Left ventricle myocardium inferior (tissue), 1 donor: ENCODE results near the gene ABHD1. TPM values are rescaled to one million over a fixed set of nuclear protein-coding genes. Genes with fewer than 3 reads are reported as not detected.

Experiments used
- DNase-seq: peaks from one replicate; pipeline ENCODE4 v3.0.0-alpha.2; 2020
- H3K27ac ChIP-seq: fragments of 200-600 bp; replicated peaks from 2 replicates; pipeline ENCODE4 v1.8.0; 2021
- H3K27me3 ChIP-seq: fragments of 200-600 bp; 2 replicates; pipeline ENCODE4 v1.8.0; 2021; ENCODE audit warnings: low read depth
- H3K36me3 ChIP-seq: fragments of 200-600 bp; 2 replicates; pipeline ENCODE4 v1.8.0; 2021
- H3K4me1 ChIP-seq: fragments of 200-600 bp; 2 replicates; pipeline ENCODE4 v1.8.0; 2021
- H3K4me3 ChIP-seq: fragments of 200-600 bp; 2 replicates; pipeline ENCODE4 v1.8.0; 2021; ENCODE audit warnings: mild to moderate bottlenecking, moderate library complexity
- H3K9me3 ChIP-seq: fragments of 200-600 bp; replicated peaks from 2 replicates; pipeline ENCODE4 v1.8.0; 2021
- CTCF ChIP-seq: fragments of 200-600 bp; IDR thresholded peaks from 2 replicates; pipeline ENCODE4 v1.8.0; 2021; ENCODE audit warnings: antibody characterized with exemption, mild to moderate bottlenecking, borderline replicate concordance
- intact Hi-C: fragments of 100-400 bp; cut with micrococcal nuclease; formaldehyde crosslinking; loops from one replicate; pipeline ENCODE4 v1.11.0; 2022
- total RNA-seq: library from RNA; stranded (reverse); fragmentation: NEBNext Ultra II Directional; extraction: Animal tissue kit (Norgen Biotek cat#: 25700); gene quantifications from one replicate; pipeline ENCODE4 v1.2.1, GENCODE V29; 2021
- donor health status: DM: no; HTN: yes; CAD: no; lungs with severe emphysema.

Gene ABHD1
- total RNA-seq, 1 donor from 2014 or later = 3.5 TPM

GRCh38 chr2:27179344-27180000 is 55.9 kb downstream of the ABHD1 start:
- no peak for DNase-seq
- Histone ChIP-seq H3K27me3 (peaks cover 45% of the 10 kb centered on the region), H3K4me1 (peaks cover 8% of the 10 kb centered on the region), H3K9me3 (no peaks in the 10 kb centered on the region), H3K36me3 (no peaks in the 10 kb centered on the region), H3K27ac (no peak overlapping the region), H3K4me3 (no peak overlapping the region)
- intact Hi-C loops = no loop called here
- TF ChIP-seq CTCF = no peak

Other genes with a start within 250 kb of the ABHD1 start
- 57.4 TPM for gene MAPRE3, start 153.2 kb upstream of the ABHD1 start, total RNA-seq
- 31.4 TPM for gene TMEM214, start 90.8 kb upstream of the ABHD1 start, total RNA-seq
- 10.0 TPM for gene AGBL5, start 72.1 kb upstream of the ABHD1 start, total RNA-seq
- gene OST4, start 52.2 kb upstream of the ABHD1 start, total RNA-seq = 354 TPM
- 18.4 TPM for gene EMILIN1, start 45.2 kb upstream of the ABHD1 start, total RNA-seq
- gene KHK, start 37.0 kb upstream of the ABHD1 start, total RNA-seq = 2.9 TPM
- 0.80 TPM for gene CGREF1, start 4.7 kb upstream of the ABHD1 start, total RNA-seq
- 54.6 TPM for gene PREB, start 10.8 kb downstream of the ABHD1 start, total RNA-seq
- not detected for gene PRR30, start 15.6 kb downstream of the ABHD1 start, total RNA-seq
- gene TCF23, start 25.2 kb downstream of the ABHD1 start, total RNA-seq = 0.08 TPM
- 121 TPM for gene ATRAID, start 88.2 kb downstream of the ABHD1 start, total RNA-seq
- gene SLC5A6, start 88.5 kb downstream of the ABHD1 start, total RNA-seq = 12.0 TPM
- gene CAD, start 93.6 kb downstream of the ABHD1 start, total RNA-seq = 7.7 TPM
- 5.9 TPM for gene SLC30A3, start 139.2 kb downstream of the ABHD1 start, total RNA-seq
- gene DNAJC5G, start 151.6 kb downstream of the ABHD1 start, total RNA-seq = 1.2 TPM
- gene TRIM54, start 158.6 kb downstream of the ABHD1 start, total RNA-seq = 285 TPM
- gene UCN, start 184.6 kb downstream of the ABHD1 start, total RNA-seq = 1.5 TPM
- gene MPV17, start 199.3 kb downstream of the ABHD1 start, total RNA-seq = 59.2 TPM
- 16.2 TPM for gene GTF3C2, start 232.9 kb downstream of the ABHD1 start, total RNA-seq
- 34.1 TPM for gene EIF2B4, start 246.5 kb downstream of the ABHD1 start, total RNA-seq
- 58.9 TPM for gene SNX17, start 246.8 kb downstream of the ABHD1 start, total RNA-seq